ENCODE results near the gene COL27A1. TPM values are rescaled to one million over a fixed set of nuclear protein-coding genes. Genes with fewer than 3 reads are reported as not detected.

The COL27A1 gene
- total RNA-seq, 2 experiments from 2014 or later, result not detected

DNA sequence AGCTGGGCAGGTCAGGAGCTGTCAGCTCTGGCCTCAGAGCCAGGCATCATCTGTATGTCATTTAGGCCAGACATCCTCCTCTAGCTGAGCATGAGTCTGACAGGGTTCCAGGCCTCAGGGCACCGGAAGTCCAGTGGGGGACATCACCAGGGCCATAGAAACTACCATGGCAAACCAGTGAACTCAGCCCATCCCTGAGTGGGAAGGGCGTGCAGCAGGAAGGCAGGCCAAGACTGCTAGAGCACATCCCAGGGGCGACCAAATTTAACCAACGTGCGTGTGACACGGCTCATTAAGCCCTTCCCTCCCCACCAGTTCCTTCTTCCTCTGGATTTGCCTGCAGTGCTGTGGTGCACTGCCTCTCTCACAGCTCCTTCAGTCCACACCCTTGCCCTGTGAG lies 75.9 kb downstream of the COL27A1 start:
- Histone ChIP-seq H3K4me2 (ENCODE audit: low read length) (no peak overlapping the region), H3K9me2 (ENCODE audit: insufficient read depth, low read length) (no peaks in the 10 kb centered on the region), H3K4me3 (ENCODE audit: low read depth, low read length, poor library complexity, severe bottlenecking) (no peak overlapping the region), H4K20me1 (ENCODE audit: insufficient read depth, low read length) (no peaks in the 10 kb centered on the region), H3K79me2 (ENCODE audit: insufficient read depth, low read depth, low read length) (no peaks in the 10 kb centered on the region), H2AFZ (ENCODE audit: low read length) (no peak overlapping the region), H3K27ac (ENCODE audit: low read depth, low read length, poor library complexity, severe bottlenecking) (no peak overlapping the region), H3K9me3 (ENCODE audit: low read length) (no peaks in the 10 kb centered on the region), H3K36me3 (ENCODE audit: insufficient read depth, low read length) (no peaks in the 10 kb centered on the region), H3K4me1 (ENCODE audit: insufficient read depth, low read length, poor library complexity, severe bottlenecking) (no peaks in the 10 kb centered on the region)
- BruUV-seq (replicated peaks), result no TSS peak
- TF ChIP-seq, protein P1, sequence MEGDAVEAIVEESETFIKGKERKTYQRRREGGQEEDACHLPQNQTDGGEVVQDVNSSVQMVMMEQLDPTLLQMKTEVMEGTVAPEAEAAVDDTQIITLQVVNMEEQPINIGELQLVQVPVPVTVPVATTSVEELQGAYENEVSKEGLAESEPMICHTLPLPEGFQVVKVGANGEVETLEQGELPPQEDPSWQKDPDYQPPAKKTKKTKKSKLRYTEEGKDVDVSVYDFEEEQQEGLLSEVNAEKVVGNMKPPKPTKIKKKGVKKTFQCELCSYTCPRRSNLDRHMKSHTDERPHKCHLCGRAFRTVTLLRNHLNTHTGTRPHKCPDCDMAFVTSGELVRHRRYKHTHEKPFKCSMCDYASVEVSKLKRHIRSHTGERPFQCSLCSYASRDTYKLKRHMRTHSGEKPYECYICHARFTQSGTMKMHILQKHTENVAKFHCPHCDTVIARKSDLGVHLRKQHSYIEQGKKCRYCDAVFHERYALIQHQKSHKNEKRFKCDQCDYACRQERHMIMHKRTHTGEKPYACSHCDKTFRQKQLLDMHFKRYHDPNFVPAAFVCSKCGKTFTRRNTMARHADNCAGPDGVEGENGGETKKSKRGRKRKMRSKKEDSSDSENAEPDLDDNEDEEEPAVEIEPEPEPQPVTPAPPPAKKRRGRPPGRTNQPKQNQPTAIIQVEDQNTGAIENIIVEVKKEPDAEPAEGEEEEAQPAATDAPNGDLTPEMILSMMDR (conservative IDR thresholded peaks at IDR 0.05; ENCODE audit: low read length), result no peak
- TF ChIP-seq EZH2phosphoT487 (IDR thresholded peaks at IDR 0.05; ENCODE audit: borderline replicate concordance, low read depth, low read length), result no peak
- DNase-seq (ENCODE audit: low spot score), result no peak
- ChIA-PET POLR2A (no interaction called here), CTCF (ENCODE audit: unreplicated experiment) (interaction anchor here (0.6 kb wide), 1 partner anchor 74 kb away, joined by 3 read pairs; no protein-coding TSS in a partner anchor)
- intact Hi-C loops (cut with micrococcal nuclease; ENCODE audit: unreplicated experiment), result no loop called here

DNA sequence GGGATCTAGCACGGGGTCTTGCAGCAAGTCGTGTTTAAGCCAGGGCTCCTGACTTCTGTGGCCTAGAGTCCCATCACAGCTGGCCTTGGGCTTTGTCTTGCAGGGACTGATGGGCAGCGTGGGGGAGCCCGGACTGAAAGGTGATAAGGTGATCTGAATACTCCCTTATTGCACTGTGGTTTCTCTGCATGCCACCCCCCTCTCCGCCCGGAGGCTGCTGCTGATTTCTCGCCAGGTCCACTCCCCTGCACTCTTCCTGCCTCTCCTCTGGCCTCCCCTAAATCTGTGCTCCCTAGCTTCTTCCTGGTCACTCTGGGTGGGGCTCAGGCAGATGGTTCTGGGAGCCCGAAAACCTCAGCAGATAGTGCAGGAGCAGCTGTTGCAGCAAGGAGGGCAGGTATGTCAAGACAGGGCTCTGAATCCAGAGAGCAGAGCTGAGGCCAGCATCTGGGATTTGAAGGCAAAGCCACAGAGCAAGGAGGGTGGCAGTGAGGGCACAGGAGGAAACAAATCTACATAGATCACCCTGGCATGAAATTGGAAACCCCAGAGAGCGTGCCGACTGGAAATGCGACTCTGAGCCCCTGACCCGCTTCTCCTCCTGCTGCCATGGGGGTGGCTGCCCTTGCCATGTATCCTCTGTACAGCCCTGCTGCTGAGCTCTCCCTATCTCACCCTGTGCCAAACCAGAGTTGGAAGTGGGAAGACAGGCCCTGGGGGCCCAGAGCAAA lies 76.5 kb downstream of the COL27A1 start:
- no peaks in the 10 kb centered on the region for H4K20me1 ChIP-seq (ENCODE audit: insufficient read depth, low read length)
- no peak overlapping the region for H3K4me2 ChIP-seq (ENCODE audit: low read length)
- CTCF ChIA-PET (ENCODE audit: unreplicated experiment), result interaction anchor here (0.6 kb wide), 1 partner anchor 73 kb away, joined by 3 read pairs; no protein-coding TSS in a partner anchor
- H3K79me2 ChIP-seq (ENCODE audit: insufficient read depth, low read depth, low read length), result no peaks in the 10 kb centered on the region
- H3K9me3 ChIP-seq (ENCODE audit: low read length), result no peaks in the 10 kb centered on the region
- no TSS peak for BruUV-seq (replicated peaks)
- H3K4me1 ChIP-seq (ENCODE audit: insufficient read depth, low read length, poor library complexity, severe bottlenecking), result no peaks in the 10 kb centered on the region
- POLR2A ChIA-PET, result no interaction called here
- TF ChIP-seq EZH2phosphoT487 (IDR thresholded peaks at IDR 0.05; ENCODE audit: borderline replicate concordance, low read depth, low read length), result no peak
- TF ChIP-seq, protein P1 (conservative IDR thresholded peaks at IDR 0.05; ENCODE audit: low read length), result no peak
- no peak for DNase-seq (ENCODE audit: low spot score)
- no peaks in the 10 kb centered on the region for H3K36me3 ChIP-seq (ENCODE audit: insufficient read depth, low read length)
- H3K9me2 ChIP-seq (ENCODE audit: insufficient read depth, low read length), result no peaks in the 10 kb centered on the region
- H3K4me3 ChIP-seq (ENCODE audit: low read depth, low read length, poor library complexity, severe bottlenecking), result no peak overlapping the region
- H2AFZ ChIP-seq (ENCODE audit: low read length), result no peak overlapping the region
- intact Hi-C loops (cut with micrococcal nuclease; ENCODE audit: unreplicated experiment), result no loop called here
- H3K27ac ChIP-seq (ENCODE audit: low read depth, low read length, poor library complexity, severe bottlenecking), result no peak overlapping the region

DNA sequence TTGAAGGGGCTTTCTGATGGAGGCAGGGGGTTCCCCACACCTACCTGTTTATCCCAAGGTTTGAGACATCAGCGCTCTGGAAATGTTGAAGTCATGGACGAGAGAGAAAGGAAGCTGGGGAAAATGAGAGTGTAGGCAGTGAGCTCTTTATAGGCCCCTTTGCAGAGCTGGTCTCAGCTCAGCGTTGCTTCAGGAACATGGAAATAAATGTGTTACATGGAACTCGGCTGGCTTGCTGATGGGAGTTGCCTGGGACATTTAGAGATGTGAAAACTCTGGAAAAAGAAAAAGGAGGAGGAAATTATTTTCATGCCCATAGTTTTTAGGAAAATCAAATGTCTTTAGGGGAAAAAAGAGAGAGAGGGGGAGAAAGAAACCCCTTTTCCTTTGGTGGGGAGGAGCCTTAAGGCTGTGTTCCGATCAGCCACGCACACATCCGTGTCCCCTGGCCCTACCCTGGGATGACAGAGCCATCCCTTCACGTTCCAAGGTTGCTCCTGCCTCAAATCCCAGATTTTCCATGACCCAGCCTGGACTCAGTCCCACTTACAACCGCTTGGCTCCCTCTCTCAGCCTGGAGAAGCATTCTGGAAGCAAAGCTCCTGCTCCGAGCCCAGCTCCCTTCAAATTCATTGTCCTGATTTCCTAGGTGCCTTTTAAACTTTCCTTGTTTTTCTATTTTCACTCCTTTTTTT lies 78.3 kb downstream of the COL27A1 start:
- H2AFZ ChIP-seq (ENCODE audit: low read length), result no peak overlapping the region
- no peaks in the 10 kb centered on the region for H3K36me3 ChIP-seq (ENCODE audit: insufficient read depth, low read length)
- no TSS peak for BruUV-seq (replicated peaks)
- DNase-seq (ENCODE audit: low spot score), result no peak
- no peak overlapping the region for H3K4me2 ChIP-seq (ENCODE audit: low read length)
- CTCF ChIA-PET (ENCODE audit: unreplicated experiment), result no interaction called here
- H4K20me1 ChIP-seq (ENCODE audit: insufficient read depth, low read length), result no peaks in the 10 kb centered on the region
- H3K9me3 ChIP-seq (ENCODE audit: low read length), result no peaks in the 10 kb centered on the region
- intact Hi-C loops (cut with micrococcal nuclease; ENCODE audit: unreplicated experiment), result no loop called here
- H3K9me2 ChIP-seq (ENCODE audit: insufficient read depth, low read length), result no peaks in the 10 kb centered on the region
- TF ChIP-seq, protein P1 (conservative IDR thresholded peaks at IDR 0.05; ENCODE audit: low read length), result no peak
- no peak for TF ChIP-seq EZH2phosphoT487 (IDR thresholded peaks at IDR 0.05; ENCODE audit: borderline replicate concordance, low read depth, low read length)
- H3K27ac ChIP-seq (ENCODE audit: low read depth, low read length, poor library complexity, severe bottlenecking), result no peak overlapping the region
- no peaks in the 10 kb centered on the region for H3K79me2 ChIP-seq (ENCODE audit: insufficient read depth, low read depth, low read length)
- H3K4me1 ChIP-seq (ENCODE audit: insufficient read depth, low read length, poor library complexity, severe bottlenecking), result no peaks in the 10 kb centered on the region
- POLR2A ChIA-PET, result interaction anchor here (0.7 kb wide), 2 partner anchors 10 to 896 kb away, joined by 3 to 7 read pairs; no protein-coding TSS in a partner anchor
- H3K4me3 ChIP-seq (ENCODE audit: low read depth, low read length, poor library complexity, severe bottlenecking), result no peak overlapping the region
